Measurements from ENCODE around the gene NUP210L.

GRCh38 chr1:153946622-153947241, 208.1 kb downstream of the NUP210L start, which contains the start of gene DENND4B:
- TF ChIP-seq ZNF138 (tag by site-specific recombination; IDR thresholded peaks at IDR 0.05; ENCODE audit: borderline replicate concordance) (no peak), ZNF335 (tag by site-specific recombination; conservative IDR thresholded peaks at IDR 0.05) (no peak), MZF1 (tag by site-specific recombination; IDR thresholded peaks at IDR 0.05; ENCODE audit: borderline replicate concordance) (no peak), ZNF704 (tag by site-specific recombination; IDR thresholded peaks at IDR 0.05) (no peak), GLI4 (tag by site-specific recombination; IDR thresholded peaks at IDR 0.05) (no peak), ZNF449 (tag by site-specific recombination; IDR thresholded peaks at IDR 0.05) (0 out of 2 replicates have a peak, but pooled peaks have one; percentile 40), MYNN (tag by site-specific recombination; IDR thresholded peaks at IDR 0.05; ENCODE audit: borderline replicate concordance) (no peak), INSM2 (tag by site-specific recombination; IDR thresholded peaks at IDR 0.05) (no peak), ZNF398 (tag by site-specific recombination; IDR thresholded peaks at IDR 0.05) (peak; percentile 61)
- TF ChIP-seq, protein P1, sequence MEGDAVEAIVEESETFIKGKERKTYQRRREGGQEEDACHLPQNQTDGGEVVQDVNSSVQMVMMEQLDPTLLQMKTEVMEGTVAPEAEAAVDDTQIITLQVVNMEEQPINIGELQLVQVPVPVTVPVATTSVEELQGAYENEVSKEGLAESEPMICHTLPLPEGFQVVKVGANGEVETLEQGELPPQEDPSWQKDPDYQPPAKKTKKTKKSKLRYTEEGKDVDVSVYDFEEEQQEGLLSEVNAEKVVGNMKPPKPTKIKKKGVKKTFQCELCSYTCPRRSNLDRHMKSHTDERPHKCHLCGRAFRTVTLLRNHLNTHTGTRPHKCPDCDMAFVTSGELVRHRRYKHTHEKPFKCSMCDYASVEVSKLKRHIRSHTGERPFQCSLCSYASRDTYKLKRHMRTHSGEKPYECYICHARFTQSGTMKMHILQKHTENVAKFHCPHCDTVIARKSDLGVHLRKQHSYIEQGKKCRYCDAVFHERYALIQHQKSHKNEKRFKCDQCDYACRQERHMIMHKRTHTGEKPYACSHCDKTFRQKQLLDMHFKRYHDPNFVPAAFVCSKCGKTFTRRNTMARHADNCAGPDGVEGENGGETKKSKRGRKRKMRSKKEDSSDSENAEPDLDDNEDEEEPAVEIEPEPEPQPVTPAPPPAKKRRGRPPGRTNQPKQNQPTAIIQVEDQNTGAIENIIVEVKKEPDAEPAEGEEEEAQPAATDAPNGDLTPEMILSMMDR (tag by site-specific recombination; IDR thresholded peaks at IDR 0.05): peak; percentile 92
- TF ChIP-seq, protein P2, sequence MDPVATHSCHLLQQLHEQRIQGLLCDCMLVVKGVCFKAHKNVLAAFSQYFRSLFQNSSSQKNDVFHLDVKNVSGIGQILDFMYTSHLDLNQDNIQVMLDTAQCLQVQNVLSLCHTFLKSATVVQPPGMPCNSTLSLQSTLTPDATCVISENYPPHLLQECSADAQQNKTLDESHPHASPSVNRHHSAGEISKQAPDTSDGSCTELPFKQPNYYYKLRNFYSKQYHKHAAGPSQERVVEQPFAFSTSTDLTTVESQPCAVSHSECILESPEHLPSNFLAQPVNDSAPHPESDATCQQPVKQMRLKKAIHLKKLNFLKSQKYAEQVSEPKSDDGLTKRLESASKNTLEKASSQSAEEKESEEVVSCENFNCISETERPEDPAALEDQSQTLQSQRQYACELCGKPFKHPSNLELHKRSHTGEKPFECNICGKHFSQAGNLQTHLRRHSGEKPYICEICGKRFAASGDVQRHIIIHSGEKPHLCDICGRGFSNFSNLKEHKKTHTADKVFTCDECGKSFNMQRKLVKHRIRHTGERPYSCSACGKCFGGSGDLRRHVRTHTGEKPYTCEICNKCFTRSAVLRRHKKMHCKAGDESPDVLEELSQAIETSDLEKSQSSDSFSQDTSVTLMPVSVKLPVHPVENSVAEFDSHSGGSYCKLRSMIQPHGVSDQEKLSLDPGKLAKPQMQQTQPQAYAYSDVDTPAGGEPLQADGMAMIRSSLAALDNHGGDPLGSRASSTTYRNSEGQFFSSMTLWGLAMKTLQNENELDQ (tag by site-specific recombination; IDR thresholded peaks at IDR 0.05; ENCODE audit: low read depth): no peak
- TF ChIP-seq, protein P3, sequence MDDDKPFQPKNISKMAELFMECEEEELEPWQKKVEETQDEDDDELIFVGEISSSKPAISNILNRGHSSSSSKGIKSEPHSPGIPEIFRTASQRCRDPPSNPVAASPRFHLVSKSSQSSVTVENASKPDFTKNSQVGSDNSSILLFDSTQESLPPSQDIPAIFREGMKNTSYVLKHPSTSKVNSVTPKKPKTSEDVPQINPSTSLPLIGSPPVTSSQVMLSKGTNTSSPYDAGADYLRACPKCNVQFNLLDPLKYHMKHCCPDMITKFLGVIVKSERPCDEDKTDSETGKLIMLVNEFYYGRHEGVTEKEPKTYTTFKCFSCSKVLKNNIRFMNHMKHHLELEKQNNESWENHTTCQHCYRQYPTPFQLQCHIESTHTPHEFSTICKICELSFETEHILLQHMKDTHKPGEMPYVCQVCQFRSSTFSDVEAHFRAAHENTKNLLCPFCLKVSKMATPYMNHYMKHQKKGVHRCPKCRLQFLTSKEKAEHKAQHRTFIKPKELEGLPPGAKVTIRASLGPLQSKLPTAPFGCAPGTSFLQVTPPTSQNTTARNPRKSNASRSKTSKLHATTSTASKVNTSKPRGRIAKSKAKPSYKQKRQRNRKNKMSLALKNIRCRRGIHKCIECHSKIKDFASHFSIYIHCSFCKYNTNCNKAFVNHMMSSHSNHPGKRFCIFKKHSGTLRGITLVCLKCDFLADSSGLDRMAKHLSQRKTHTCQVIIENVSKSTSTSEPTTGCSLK (tag by site-specific recombination; IDR thresholded peaks at IDR 0.05): no peak
